GM13976 (cell line): ENCODE data around the gene GIPC1.

Experiments used
- DNase-seq: peaks from one replicate; pipeline ENCODE4 v3.0.0; 2012; ENCODE audit warnings: low spot score
- CTCF ChIP-seq: IDR thresholded peaks from 2 replicates; pipeline ENCODE4 v1.5.1; 2012; ENCODE audit warnings: borderline replicate concordance, mild to moderate bottlenecking; ENCODE audit not compliant: insufficient read depth; ENCODE audit errors: extremely low read depth, missing control alignments, control extremely low read depth
- in situ Hi-C: fragments of 300-500 bp; cut with MboI; formaldehyde crosslinking; loops from one replicate; pipeline ENCODE4 v1.12.0; 2022; ENCODE audit warnings: low sequenced_read_pairs, mixed read lengths, inconsistent platforms; ENCODE audit not compliant: unreplicated experiment

GIPC1 gene

GRCh38 chr19:14479309-14479974, 16.5 kb downstream of the GIPC1 start:
- TF ChIP-seq CTCF, result no peak
- in situ Hi-C loops, result loop anchor here (25.0 kb wide), 1 partner anchor 292 kb away; no protein-coding TSS in a partner anchor
- no peak for DNase-seq

- TF ChIP-seq CTCF, result no peak
- in situ Hi-C loops, result loop anchor here (25.0 kb wide), 1 partner anchor 291 kb away; no protein-coding TSS in a partner anchor
- DNase-seq, result no peak
These were observed 17.8 kb downstream of the GIPC1 start for GRCh38 chr19:14478113-14478545.

GRCh38 chr19:14477418-14478112, 18.4 kb downstream of the GIPC1 start:
- in situ Hi-C loops, result loop anchor here (25.0 kb wide), 1 partner anchor 290 kb away; no protein-coding TSS in a partner anchor
- no peak for TF ChIP-seq CTCF
- no peak for DNase-seq

- TF ChIP-seq CTCF, result no peak
- DNase-seq, result peak; percentile 34
- in situ Hi-C loops, result loop anchor here (25.0 kb wide), 1 partner anchor 290 kb away; no protein-coding TSS in a partner anchor
These were observed 19.1 kb downstream of the GIPC1 start for GRCh38 chr19:14476673-14477401.

- no peak for DNase-seq
- in situ Hi-C loops, result loop anchor here (25.0 kb wide), 1 partner anchor 289 kb away; no protein-coding TSS in a partner anchor
- no peak for TF ChIP-seq CTCF
These were observed 19.6 kb downstream of the GIPC1 start for GRCh38 chr19:14476327-14476672.
